ENCODE results near the gene AFG3L2.

AFG3L2 gene

GRCh38 chr18:12398625-12399024 lies 21.6 kb upstream of the AFG3L2 start:
- DNase-seq (ENCODE audit: low read depth) = no peak
- TF ChIP-seq CTCF (IDR thresholded peaks at IDR 0.05; ENCODE audit: insufficient read depth, low read depth, low read length, missing control alignments) = no peak
- no peak overlapping the region for H3K4me3 ChIP-seq (ENCODE audit: low read length)

GRCh38 chr18:12397793-12398192 lies 20.8 kb upstream of the AFG3L2 start:
- no peak overlapping the region for H3K4me3 ChIP-seq (ENCODE audit: low read length)
- no peak for TF ChIP-seq CTCF (IDR thresholded peaks at IDR 0.05; ENCODE audit: insufficient read depth, low read depth, low read length, missing control alignments)
- no peak for DNase-seq (ENCODE audit: low read depth)

- no peak for DNase-seq (ENCODE audit: low read depth)
- TF ChIP-seq CTCF (IDR thresholded peaks at IDR 0.05; ENCODE audit: insufficient read depth, low read depth, low read length, missing control alignments) = no peak
- no peak overlapping the region for H3K4me3 ChIP-seq (ENCODE audit: low read length)
Measured at GRCh38 chr18:12397254-12397653, 20.2 kb upstream of the AFG3L2 start.

GRCh38 chr18:12394428-12394827 lies 17.4 kb upstream of the AFG3L2 start:
- peak; percentile 29 for DNase-seq (ENCODE audit: low read depth)
- H3K4me3 ChIP-seq (ENCODE audit: low read length) = no peak overlapping the region
- peak; percentile 34 for TF ChIP-seq CTCF (IDR thresholded peaks at IDR 0.05; ENCODE audit: insufficient read depth, low read depth, low read length, missing control alignments)

GRCh38 chr18:12393998-12394397 lies 17.0 kb upstream of the AFG3L2 start:
- DNase-seq (ENCODE audit: low read depth) = peak; percentile 50
- no peak overlapping the region for H3K4me3 ChIP-seq (ENCODE audit: low read length)
- TF ChIP-seq CTCF (IDR thresholded peaks at IDR 0.05; ENCODE audit: insufficient read depth, low read depth, low read length, missing control alignments) = no peak

GRCh38 chr18:12393510-12393909 lies 16.5 kb upstream of the AFG3L2 start:
- DNase-seq (ENCODE audit: low read depth) = no peak
- no peak for TF ChIP-seq CTCF (IDR thresholded peaks at IDR 0.05; ENCODE audit: insufficient read depth, low read depth, low read length, missing control alignments)
- H3K4me3 ChIP-seq (ENCODE audit: low read length) = no peak overlapping the region

GRCh38 chr18:12391487-12392165 lies 14.6 kb upstream of the AFG3L2 start:
- peak; percentile 72 for DNase-seq (ENCODE audit: low read depth)
- peak; percentile 99 for TF ChIP-seq CTCF (IDR thresholded peaks at IDR 0.05; ENCODE audit: insufficient read depth, low read depth, low read length, missing control alignments)
- H3K4me3 ChIP-seq (ENCODE audit: low read length) = no peak overlapping the region
